Neutrophil (primary cell): ENCODE data around the gene LRRC58.
"Not testable (repeated sequence)": the region's sequence is repeated elsewhere in the genome, so short reads cannot be mapped to it uniquely, and the experiment has no call there.

Experiments used
- H3K27ac ChIP-seq: fragments of 200-600 bp; sonication (generic); 2 replicates; pipeline ENCODE4 v1.5.1; 2016; ENCODE audit warnings: mild to moderate bottlenecking, moderate library complexity
- H3K27me3 ChIP-seq: fragments of 200-600 bp; sonication (generic); 2 replicates; pipeline ENCODE4 v1.6.0; 2016; ENCODE audit warnings: mild to moderate bottlenecking
- H3K36me3 ChIP-seq: fragments of 200-600 bp; sonication (generic); 2 replicates; pipeline ENCODE4 v1.5.1; 2017
- H3K4me1 ChIP-seq, 2 experiments: fragments of 200-600 bp in 1 of 2; sonication (generic) in 1 of 2; 1 replicate in 1 of 2; 2 replicates in 1 of 2; pipeline versions ENCODE4 v1.5.1 to v1.6.1; 2013 to 2016; ENCODE audit warnings: low read depth in 1 of 2, low read length in 1 of 2, mild to moderate bottlenecking in 1 of 2, moderate library complexity in 1 of 2; ENCODE audit not compliant: control insufficient read depth in 1 of 2, insufficient read depth in 1 of 2
- H3K4me3 ChIP-seq, 2 experiments: fragments of 200-600 bp in 1 of 2; sonication (generic) in 1 of 2; 1 replicate in 1 of 2; 2 replicates in 1 of 2; pipeline ENCODE4 v1.5.1; 2013 to 2016; ENCODE audit warnings: low read depth in 1 of 2, low read length in 1 of 2, mild to moderate bottlenecking in 1 of 2, moderate library complexity in 1 of 2
- H3K9me3 ChIP-seq: fragments of 200-600 bp; sonication (generic); 2 replicates; pipeline ENCODE4 v1.5.1; 2016
- TF ChIP-seq, protein P1 (sequence below): fragments of 200-600 bp; sonication (generic); IDR thresholded peaks from 2 replicates; pipeline ENCODE4 v1.5.1; 2016; ENCODE audit warnings: antibody characterized with exemption

Gene LRRC58

DNA sequence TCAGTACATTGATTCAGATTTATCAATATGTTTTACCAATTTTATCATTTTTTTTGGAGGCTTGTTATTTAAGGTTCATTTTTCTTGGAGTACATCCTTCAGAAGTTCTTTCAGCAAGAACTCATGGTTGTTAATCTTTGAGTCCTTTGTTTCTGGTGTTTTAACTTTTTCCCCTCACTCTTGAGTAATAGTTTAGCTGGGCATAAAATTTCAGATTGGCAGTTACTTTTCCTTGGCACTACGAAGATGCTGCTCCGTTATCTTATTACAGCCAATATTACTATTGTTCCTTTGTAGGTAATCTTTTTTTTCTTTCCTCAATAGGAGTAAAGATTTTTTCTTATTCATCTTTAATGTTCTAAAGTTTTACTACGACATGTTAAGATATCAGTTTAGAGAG lies 9.8 kb downstream of the LRRC58 start:
- no peak overlapping the region for H3K27ac ChIP-seq
- TF ChIP-seq, protein P1, sequence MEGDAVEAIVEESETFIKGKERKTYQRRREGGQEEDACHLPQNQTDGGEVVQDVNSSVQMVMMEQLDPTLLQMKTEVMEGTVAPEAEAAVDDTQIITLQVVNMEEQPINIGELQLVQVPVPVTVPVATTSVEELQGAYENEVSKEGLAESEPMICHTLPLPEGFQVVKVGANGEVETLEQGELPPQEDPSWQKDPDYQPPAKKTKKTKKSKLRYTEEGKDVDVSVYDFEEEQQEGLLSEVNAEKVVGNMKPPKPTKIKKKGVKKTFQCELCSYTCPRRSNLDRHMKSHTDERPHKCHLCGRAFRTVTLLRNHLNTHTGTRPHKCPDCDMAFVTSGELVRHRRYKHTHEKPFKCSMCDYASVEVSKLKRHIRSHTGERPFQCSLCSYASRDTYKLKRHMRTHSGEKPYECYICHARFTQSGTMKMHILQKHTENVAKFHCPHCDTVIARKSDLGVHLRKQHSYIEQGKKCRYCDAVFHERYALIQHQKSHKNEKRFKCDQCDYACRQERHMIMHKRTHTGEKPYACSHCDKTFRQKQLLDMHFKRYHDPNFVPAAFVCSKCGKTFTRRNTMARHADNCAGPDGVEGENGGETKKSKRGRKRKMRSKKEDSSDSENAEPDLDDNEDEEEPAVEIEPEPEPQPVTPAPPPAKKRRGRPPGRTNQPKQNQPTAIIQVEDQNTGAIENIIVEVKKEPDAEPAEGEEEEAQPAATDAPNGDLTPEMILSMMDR: no peak
- no peaks in the 10 kb centered on the region for H3K4me1 ChIP-seq
- H3K27me3 ChIP-seq: no peaks in the 10 kb centered on the region
- no peak overlapping the region for H3K4me3 ChIP-seq
- H3K9me3 ChIP-seq: no peaks in the 10 kb centered on the region
- H3K36me3 ChIP-seq: peaks cover 6% of the 10 kb centered on the region

DNA sequence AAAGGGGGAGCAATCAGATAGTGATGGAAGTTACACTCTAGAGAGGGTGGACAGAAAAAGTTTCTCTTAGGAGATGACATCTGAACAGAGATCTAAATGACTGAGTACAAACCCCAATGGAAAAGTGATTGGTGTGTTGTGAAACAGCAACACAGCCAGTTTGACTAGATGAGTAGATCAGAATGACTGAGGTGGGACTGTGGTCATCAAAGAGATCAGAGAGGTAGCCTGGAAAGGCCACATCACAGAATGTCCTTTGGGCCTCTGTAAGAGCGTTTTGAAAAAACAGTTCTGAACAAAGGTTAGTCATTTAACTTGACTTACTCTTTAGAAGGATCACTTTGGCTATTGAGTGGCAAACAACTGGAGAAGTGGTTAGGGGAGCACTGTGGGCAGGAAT lies 10.6 kb downstream of the LRRC58 start:
- no peaks in the 10 kb centered on the region for H3K4me1 ChIP-seq
- H3K27ac ChIP-seq: no peak overlapping the region
- H3K36me3 ChIP-seq: peaks cover 14% of the 10 kb centered on the region
- TF ChIP-seq, protein P1: no peak
- no peaks in the 10 kb centered on the region for H3K9me3 ChIP-seq
- H3K27me3 ChIP-seq: no peaks in the 10 kb centered on the region
- no peak overlapping the region for H3K4me3 ChIP-seq

DNA sequence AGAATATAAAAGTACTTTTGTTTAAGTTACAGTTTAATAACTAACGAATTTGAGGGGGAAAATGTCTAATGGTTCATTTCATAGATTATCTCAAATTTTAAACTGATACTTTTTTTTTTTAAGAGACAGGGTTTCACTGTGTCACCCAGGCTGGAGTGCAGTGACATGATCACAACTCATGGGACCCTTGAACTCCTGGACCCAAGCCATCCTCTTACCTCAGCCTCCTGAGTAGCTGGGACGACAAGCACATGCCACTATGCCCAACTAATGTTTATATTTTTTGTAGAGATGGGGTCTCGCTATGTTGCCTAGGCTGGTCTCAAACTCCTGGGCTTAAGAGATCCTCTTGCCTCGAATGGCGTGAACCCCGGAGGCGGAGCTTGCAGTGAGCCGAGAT lies 16.5 kb downstream of the LRRC58 start:
- Histone ChIP-seq H3K27me3 (no peaks in the 10 kb centered on the region), H3K9me3 (no peaks in the 10 kb centered on the region), H3K36me3 (peaks cover 57% of the 10 kb centered on the region), H3K4me3 (no peak overlapping the region), H3K4me1 (no peaks in the 10 kb centered on the region), H3K27ac (no peak overlapping the region)
- TF ChIP-seq, protein P1: no peak

DNA sequence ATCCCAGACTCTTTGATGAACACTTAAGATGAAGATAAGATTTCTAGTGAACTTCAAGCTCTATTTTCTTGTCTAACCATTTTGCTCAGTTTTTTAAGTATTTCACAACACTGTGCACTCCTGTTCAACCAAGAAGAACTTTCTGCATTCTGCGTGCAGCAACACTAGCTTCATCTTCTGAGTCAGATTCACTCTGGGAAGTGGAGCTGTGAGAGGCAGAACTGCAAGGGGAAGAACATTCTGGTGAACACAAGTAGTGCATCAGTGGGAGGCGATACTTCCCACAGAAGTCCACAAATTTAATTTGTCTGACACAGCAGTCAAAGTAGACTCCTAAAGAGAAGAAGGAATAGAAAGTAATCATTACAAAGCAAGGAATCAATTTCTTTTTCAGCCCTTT lies 18.1 kb downstream of the LRRC58 start:
- Histone ChIP-seq H3K27ac (no peak overlapping the region), H3K27me3 (no peaks in the 10 kb centered on the region), H3K4me3 (no peak overlapping the region), H3K36me3 (peaks cover 57% of the 10 kb centered on the region), H3K9me3 (no peaks in the 10 kb centered on the region), H3K4me1 (no peaks in the 10 kb centered on the region)
- TF ChIP-seq, protein P1: no peak

DNA sequence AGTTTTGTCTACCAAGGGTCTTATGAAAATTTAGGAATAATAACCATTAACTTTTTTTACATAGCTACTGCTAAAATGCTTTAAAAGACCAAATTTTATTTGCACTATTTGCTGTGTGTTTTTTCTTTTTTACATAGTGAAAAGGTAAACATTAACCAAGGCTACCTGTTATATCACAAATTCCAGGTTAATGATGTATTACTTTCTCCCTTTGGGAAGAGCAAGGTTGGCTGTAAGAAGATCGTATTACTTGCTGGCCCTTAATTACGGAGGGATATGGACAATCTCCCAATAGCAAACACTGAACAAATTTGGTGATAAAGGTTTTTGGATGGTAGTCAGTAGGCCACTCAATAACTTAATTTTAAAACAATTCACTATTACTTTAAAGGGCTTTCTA lies 22.4 kb downstream of the LRRC58 start:
- H3K27me3 ChIP-seq: no peaks in the 10 kb centered on the region
- H3K36me3 ChIP-seq: peaks cover 37% of the 10 kb centered on the region
- no peaks in the 10 kb centered on the region for H3K4me1 ChIP-seq
- no peak overlapping the region for H3K4me3 ChIP-seq
- no peak overlapping the region for H3K27ac ChIP-seq
- H3K9me3 ChIP-seq: no peaks in the 10 kb centered on the region
- TF ChIP-seq, protein P1: no peak

DNA sequence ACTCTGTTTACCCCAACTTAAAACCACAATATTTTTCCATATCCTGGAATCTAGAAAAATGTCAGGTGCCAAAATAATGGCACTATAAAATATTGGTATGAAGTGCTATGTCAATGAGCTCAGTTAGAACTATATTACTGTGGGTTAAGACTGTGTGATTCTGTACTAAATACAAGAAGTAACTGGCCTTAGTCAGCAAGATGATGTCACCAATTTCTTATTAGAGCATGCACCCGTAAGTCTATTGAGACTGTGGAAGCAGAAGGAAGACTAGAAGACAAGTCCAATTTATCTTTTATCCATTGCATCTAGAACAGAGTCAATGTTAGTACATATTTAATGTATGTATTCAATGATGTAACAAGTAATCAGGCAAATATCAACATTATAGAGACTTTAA lies 25.0 kb downstream of the LRRC58 start:
- Histone ChIP-seq H3K36me3 (peaks cover 17% of the 10 kb centered on the region), H3K27ac (no peak overlapping the region), H3K4me1 (no peaks in the 10 kb centered on the region), H3K9me3 (no peaks in the 10 kb centered on the region), H3K27me3 (no peaks in the 10 kb centered on the region), H3K4me3 (no peak overlapping the region)
- TF ChIP-seq, protein P1: no peak

DNA sequence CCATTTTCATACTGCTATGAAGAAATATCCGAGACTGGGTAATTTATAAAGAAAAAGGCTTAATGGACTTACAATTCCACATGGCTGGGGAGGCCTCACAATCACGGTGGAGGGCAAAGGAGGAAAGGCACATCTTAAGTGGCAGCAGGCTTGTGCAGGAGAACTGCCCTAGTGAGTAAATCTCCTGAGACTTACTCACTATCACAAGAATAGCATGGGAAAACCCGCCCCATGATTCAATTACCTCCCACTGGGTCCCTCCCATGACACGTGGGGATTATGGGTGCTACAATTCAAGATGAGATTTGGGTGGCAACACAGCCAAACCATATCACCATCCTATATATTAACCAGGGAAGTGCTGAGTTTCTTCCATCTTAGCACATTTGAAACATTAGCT lies 25.4 kb downstream of the LRRC58 start:
- H3K36me3 ChIP-seq: peaks cover 16% of the 10 kb centered on the region
- not testable (repeated sequence) for H3K4me3 ChIP-seq, H3K27ac ChIP-seq

More for the DNA sequence above, 25.4 kb downstream of the LRRC58 start:
- not testable (repeated sequence) for H3K9me3 ChIP-seq, H3K4me1 ChIP-seq, H3K27me3 ChIP-seq
